ENCODE data around the gene NXPH1.

The NXPH1 gene

GRCh38 chr7:8436965-8437364 is 3.6 kb downstream of the NXPH1 start:
- H3K79me2 ChIP-seq (ENCODE audit: low read length): no peaks in the 10 kb centered on the region
- H3K27me3 ChIP-seq (ENCODE audit: low read depth, low read length): no peaks in the 10 kb centered on the region
- no peak for TF ChIP-seq EZH2phosphoT487 (IDR thresholded peaks at IDR 0.05; ENCODE audit: low read depth)
- TF ChIP-seq CTCF (IDR thresholded peaks at IDR 0.05; ENCODE audit: low read depth, low read length): peak; percentile 80
- H3K9me3 ChIP-seq (ENCODE audit: insufficient read depth, low read length): no peaks in the 10 kb centered on the region
- no peaks in the 10 kb centered on the region for H3K36me3 ChIP-seq (replicated peaks; ENCODE audit: low read depth, low read length)
- peak overlapping the region; percentile 75 for H3K4me2 ChIP-seq (ENCODE audit: low read length)
- H3K4me3 ChIP-seq (ENCODE audit: low read length): peak overlapping the region; percentile 71
- no peak overlapping the region for H3K27ac ChIP-seq (ENCODE audit: low read length)
- no peak overlapping the region for H2AFZ ChIP-seq (ENCODE audit: low read depth, low read length)
- H3K4me1 ChIP-seq (ENCODE audit: low read length): peaks cover 3% of the 10 kb centered on the region; the same call in 1 of the 2 replicates
- H3K9ac ChIP-seq (ENCODE audit: low read length): no peak overlapping the region
- H4K20me1 ChIP-seq (ENCODE audit: insufficient read depth, low read length): no peaks in the 10 kb centered on the region

GRCh38 chr7:8437606-8438005 is 4.2 kb downstream of the NXPH1 start:
- no peaks in the 10 kb centered on the region for H4K20me1 ChIP-seq (ENCODE audit: insufficient read depth, low read length)
- H3K79me2 ChIP-seq (ENCODE audit: low read length): no peaks in the 10 kb centered on the region
- H3K36me3 ChIP-seq (replicated peaks; ENCODE audit: low read depth, low read length): no peaks in the 10 kb centered on the region
- no peaks in the 10 kb centered on the region for H3K9me3 ChIP-seq (ENCODE audit: insufficient read depth, low read length)
- H3K4me1 ChIP-seq (ENCODE audit: low read length): peaks cover 3% of the 10 kb centered on the region; the same call in 1 of the 2 replicates
- no peak overlapping the region for H2AFZ ChIP-seq (ENCODE audit: low read depth, low read length)
- TF ChIP-seq CTCF (IDR thresholded peaks at IDR 0.05; ENCODE audit: low read depth, low read length) (no peak), EZH2phosphoT487 (IDR thresholded peaks at IDR 0.05; ENCODE audit: low read depth) (no peak)
- H3K27me3 ChIP-seq (ENCODE audit: low read depth, low read length): no peaks in the 10 kb centered on the region
- no peak overlapping the region for H3K27ac ChIP-seq (ENCODE audit: low read length)
- no peak overlapping the region for H3K9ac ChIP-seq (ENCODE audit: low read length)
- H3K4me2 ChIP-seq (ENCODE audit: low read length): peak overlapping the region; percentile 75
- no peak overlapping the region for H3K4me3 ChIP-seq (ENCODE audit: low read length)

- Histone ChIP-seq H2AFZ (ENCODE audit: low read depth, low read length) (no peak overlapping the region), H3K4me3 (ENCODE audit: low read length) (no peak overlapping the region), H3K4me1 (ENCODE audit: low read length) (peaks cover 3% of the 10 kb centered on the region; the same call in 1 of the 2 replicates), H4K20me1 (ENCODE audit: insufficient read depth, low read length) (no peaks in the 10 kb centered on the region), H3K79me2 (ENCODE audit: low read length) (no peaks in the 10 kb centered on the region), H3K4me2 (ENCODE audit: low read length) (no peak overlapping the region), H3K27me3 (ENCODE audit: low read depth, low read length) (no peaks in the 10 kb centered on the region), H3K9me3 (ENCODE audit: insufficient read depth, low read length) (no peaks in the 10 kb centered on the region), H3K9ac (ENCODE audit: low read length) (no peak overlapping the region), H3K27ac (ENCODE audit: low read length) (no peak overlapping the region), H3K36me3 (replicated peaks; ENCODE audit: low read depth, low read length) (no peaks in the 10 kb centered on the region)
- TF ChIP-seq EZH2phosphoT487 (IDR thresholded peaks at IDR 0.05; ENCODE audit: low read depth): no peak
- TF ChIP-seq CTCF (IDR thresholded peaks at IDR 0.05; ENCODE audit: low read depth, low read length): no peak
These were observed 7.3 kb downstream of the NXPH1 start for GRCh38 chr7:8440670-8441069.

- no peaks in the 10 kb centered on the region for H3K27me3 ChIP-seq (ENCODE audit: low read depth, low read length)
- no peak overlapping the region for H2AFZ ChIP-seq (ENCODE audit: low read depth, low read length)
- no peaks in the 10 kb centered on the region for H4K20me1 ChIP-seq (ENCODE audit: insufficient read depth, low read length)
- H3K36me3 ChIP-seq (replicated peaks; ENCODE audit: low read depth, low read length): no peaks in the 10 kb centered on the region
- H3K9ac ChIP-seq (ENCODE audit: low read length): no peak overlapping the region
- H3K4me2 ChIP-seq (ENCODE audit: low read length): no peak overlapping the region
- H3K79me2 ChIP-seq (ENCODE audit: low read length): no peaks in the 10 kb centered on the region
- no peaks in the 10 kb centered on the region for H3K9me3 ChIP-seq (ENCODE audit: insufficient read depth, low read length)
- H3K4me3 ChIP-seq (ENCODE audit: low read length): no peak overlapping the region
- H3K4me1 ChIP-seq (ENCODE audit: low read length): peaks cover 3% of the 10 kb centered on the region; the same call in 1 of the 2 replicates
- no peak overlapping the region for H3K27ac ChIP-seq (ENCODE audit: low read length)
- no peak for TF ChIP-seq CTCF (IDR thresholded peaks at IDR 0.05; ENCODE audit: low read depth, low read length)
- no peak for TF ChIP-seq EZH2phosphoT487 (IDR thresholded peaks at IDR 0.05; ENCODE audit: low read depth)
These were observed 7.9 kb downstream of the NXPH1 start for GRCh38 chr7:8441106-8441965.

All from OCI-LY3 (cell line).